H9 (cell line): Measurements from ENCODE around the gene TIAL1. TPM values are rescaled to one million over a fixed set of nuclear protein-coding genes. Genes with fewer than 3 reads are reported as not detected.

Experiments
- DNase-seq: peaks from one replicate; pipeline ENCODE4 v3.0.0-alpha.2; 2017
- H2AFZ ChIP-seq: one replicate; pipeline ENCODE4 v1.6.1; 2013; ENCODE audit warnings: mild to moderate bottlenecking, low read length, control low read depth, moderate library complexity
- H2AK5ac ChIP-seq: 2 replicates; pipeline ENCODE4 v1.6.1; 2013; ENCODE audit warnings: low read length, control low read depth, mixed read lengths; ENCODE audit not compliant: insufficient read length
- H2BK120ac ChIP-seq: one replicate; pipeline ENCODE4 v1.6.1; 2013; ENCODE audit warnings: low read depth, mild to moderate bottlenecking, low read length, control low read depth, inconsistent platforms; ENCODE audit not compliant: poor library complexity, severe bottlenecking
- H2BK12ac ChIP-seq: 2 replicates; pipeline ENCODE4 v1.6.1; 2013; ENCODE audit warnings: low read length, control low read depth, mixed read lengths, low read depth; ENCODE audit not compliant: insufficient read length
- H2BK15ac ChIP-seq: 2 replicates; pipeline ENCODE4 v1.6.1; 2013; ENCODE audit warnings: low read depth, low read length, control low read depth
- H2BK20ac ChIP-seq: one replicate; pipeline ENCODE4 v1.6.1; 2013; ENCODE audit warnings: low read depth, mild to moderate bottlenecking, low read length, control low read depth, inconsistent platforms; ENCODE audit not compliant: poor library complexity, severe bottlenecking
- H2BK5ac ChIP-seq: 2 replicates; pipeline ENCODE4 v1.6.1; 2013; ENCODE audit warnings: low read length, control low read depth, mixed read lengths; ENCODE audit not compliant: insufficient read length
- H3K14ac ChIP-seq: 2 replicates; pipeline ENCODE4 v1.6.1; 2013; ENCODE audit warnings: low read length, control low read depth; ENCODE audit not compliant: insufficient read depth
- H3K18ac ChIP-seq: 2 replicates; pipeline ENCODE4 v1.6.1; 2013; ENCODE audit warnings: low read depth, mild to moderate bottlenecking, mixed read lengths, low read length, control low read depth; ENCODE audit not compliant: insufficient read length
- H3K23ac ChIP-seq: 2 replicates; pipeline ENCODE4 v1.6.1; 2013; ENCODE audit warnings: low read length, control low read depth, mixed read lengths, low read depth; ENCODE audit not compliant: insufficient read length
- H3K23me2 ChIP-seq: 2 replicates; pipeline ENCODE4 v1.6.1; 2013; ENCODE audit warnings: low read depth, mild to moderate bottlenecking, mixed read lengths, low read length, control low read depth; ENCODE audit not compliant: insufficient read length, poor library complexity, severe bottlenecking
- H3K27ac ChIP-seq: 2 replicates; pipeline ENCODE4 v1.5.1; 2013; ENCODE audit warnings: low read length, control low read depth, mixed read lengths, low read depth; ENCODE audit not compliant: insufficient read length
- H3K27me3 ChIP-seq: 2 replicates; pipeline ENCODE4 v1.6.1; 2013; ENCODE audit warnings: low read length, control low read depth, inconsistent platforms; ENCODE audit not compliant: insufficient read depth
- H3K4ac ChIP-seq: 2 replicates; pipeline ENCODE4 v1.6.1; 2013; ENCODE audit warnings: low read depth, mild to moderate bottlenecking, control low read depth, inconsistent platforms, low read length, moderate library complexity
- H3K4me1 ChIP-seq: 2 replicates; pipeline ENCODE4 v1.6.1; 2013; ENCODE audit warnings: low read length, control low read depth, inconsistent platforms; ENCODE audit not compliant: insufficient read depth
- H3K4me2 ChIP-seq: 2 replicates; pipeline ENCODE4 v1.6.1; 2013; ENCODE audit warnings: low read length, control low read depth, mixed read lengths; ENCODE audit not compliant: insufficient read length, insufficient read depth
- H3K56ac ChIP-seq: 2 replicates; pipeline ENCODE4 v1.6.1; 2013; ENCODE audit warnings: low read depth, mild to moderate bottlenecking, mixed read lengths, low read length, control low read depth; ENCODE audit not compliant: insufficient read length
- H3K79me1 ChIP-seq: 2 replicates; pipeline ENCODE4 v1.6.1; 2013; ENCODE audit warnings: low read depth, mild to moderate bottlenecking, moderate library complexity, low read length, control low read depth, inconsistent platforms; ENCODE audit not compliant: insufficient read depth, poor library complexity, severe bottlenecking
- H3K79me2 ChIP-seq: 2 replicates; pipeline ENCODE4 v1.6.1; 2013; ENCODE audit warnings: low read length, control low read depth, inconsistent platforms; ENCODE audit not compliant: insufficient read depth
- H3K9ac ChIP-seq: 2 replicates; pipeline ENCODE4 v1.6.1; 2013; ENCODE audit warnings: low read length, control low read depth, mixed read lengths; ENCODE audit not compliant: insufficient read length; ENCODE audit errors: extremely low read depth
- H3K9me3 ChIP-seq: one replicate; pipeline ENCODE4 v1.6.1; 2013; ENCODE audit warnings: low read depth, low read length, inconsistent platforms; ENCODE audit not compliant: control insufficient read depth
- H3T11ph ChIP-seq: one replicate; pipeline ENCODE4 v1.6.1; 2013; ENCODE audit warnings: mild to moderate bottlenecking, low read length, control low read depth, inconsistent platforms
- H4K20me1 ChIP-seq: one replicate; pipeline ENCODE4 v1.6.1; 2013; ENCODE audit not compliant: control insufficient read depth, insufficient read length, insufficient read depth
- H4K5ac ChIP-seq: 2 replicates; pipeline ENCODE4 v1.6.1; 2013; ENCODE audit warnings: low read depth, mild to moderate bottlenecking, mixed read lengths, low read length, control low read depth; ENCODE audit not compliant: insufficient read length
- H4K8ac ChIP-seq: replicated peaks from 2 replicates; pipeline ENCODE4 v1.6.1; 2013; ENCODE audit warnings: low read length, control low read depth, mixed read lengths, low read depth; ENCODE audit not compliant: insufficient read length
- H4K91ac ChIP-seq: 2 replicates; pipeline ENCODE4 v1.6.1; 2013; ENCODE audit warnings: low read depth, mild to moderate bottlenecking, moderate library complexity, mixed read lengths, low read length, control low read depth; ENCODE audit not compliant: insufficient read length
- H3K27ac Mint-ChIP-seq, 3 experiments: 2 replicates in 2 of 3; 3 replicates in 1 of 3; pipeline ENCODE4 v1.8.0; 2020 to 2021; ENCODE audit warnings: mixed read lengths in 3 of 3, mild to moderate bottlenecking in 1 of 3, moderate library complexity in 1 of 3
- H3K27me3 Mint-ChIP-seq: 2 replicates; pipeline ENCODE4 v1.8.0; 2021; ENCODE audit warnings: low read depth, mild to moderate bottlenecking, moderate library complexity, mixed read lengths
- H3K36me3 Mint-ChIP-seq, 3 experiments: 2 replicates in 2 of 3; 3 replicates in 1 of 3; pipeline ENCODE4 v1.8.0; 2020 to 2021; ENCODE audit warnings: low read depth in 3 of 3, mixed read lengths in 3 of 3; ENCODE audit not compliant: insufficient read depth in 1 of 3
- H3K4me1 Mint-ChIP-seq, 2 experiments: 2 replicates each; pipeline ENCODE4 v1.8.0; 2020; ENCODE audit warnings: mixed read lengths in 2 of 2
- H3K4me3 Mint-ChIP-seq, 2 experiments: 2 replicates in 1 of 2; 3 replicates in 1 of 2; pipeline ENCODE4 v1.8.0; 2020 to 2021; ENCODE audit warnings: mild to moderate bottlenecking in 2 of 2, mixed read lengths in 2 of 2, moderate library complexity in 1 of 2
- H3K9me3 Mint-ChIP-seq, 2 experiments: 2 replicates in 1 of 2; 3 replicates in 1 of 2; pipeline ENCODE4 v1.8.0; 2020; ENCODE audit warnings: mild to moderate bottlenecking in 2 of 2, mixed read lengths in 2 of 2, moderate library complexity in 1 of 2
- CTCF ChIP-seq: fragments of 200-600 bp; sonication (generic); conservative IDR thresholded peaks from 3 replicates; pipeline ENCODE4 v1.8.0; 2021; ENCODE audit warnings: antibody characterized with exemption, mild to moderate bottlenecking
- WGBS: extraction: QIAGEN DNeasy Blood & Tissue Kit; methylation state at CpG from one replicate; pipeline ENCODE4 v1.1.7; 2013; ENCODE audit warnings: missing lambda C conversion rate, low lambda C conversion rate, mixed read lengths; ENCODE audit not compliant: insufficient read length; ENCODE audit errors: extremely low coverage; 5-methylcytosine and 5-hydroxymethylcytosine counted together
- total RNA-seq: library from RNA; stranded (reverse); gene quantifications from 2 replicates; pipeline ENCODE4 v1.2.1, GENCODE V29; 2021

The TIAL1 gene
- total RNA-seq, 1 experiment from 2014 or later = 146 TPM

GRCh38 chr10:119526149-119526548 is 70.6 kb downstream of the TIAL1 start:
- no peak overlapping the region for H3T11ph ChIP-seq
- no peak overlapping the region for H3K27ac Mint-ChIP-seq
- H2BK12ac ChIP-seq = no peak overlapping the region
- TF ChIP-seq CTCF = no peak
- no peaks in the 10 kb centered on the region for H3K4me1 ChIP-seq
- no peaks in the 10 kb centered on the region for H3K27me3 ChIP-seq
- no peak overlapping the region for H2BK15ac ChIP-seq
- H3K27me3 Mint-ChIP-seq = peaks cover 2% of the 10 kb centered on the region; the same call in 1 of the 2 replicates
- no peaks in the 10 kb centered on the region for H3K79me2 ChIP-seq
- no peaks in the 10 kb centered on the region for H3K9me3 ChIP-seq
- H2AFZ ChIP-seq = no peak overlapping the region
- no peak overlapping the region for H4K8ac ChIP-seq
- no peaks in the 10 kb centered on the region for H3K36me3 Mint-ChIP-seq
- H3K4me3 Mint-ChIP-seq = no peak overlapping the region
- DNase-seq = no peak
- H3K4ac ChIP-seq = no peak overlapping the region
- no peak overlapping the region for H4K91ac ChIP-seq
- no peak overlapping the region for H3K4me2 ChIP-seq
- no peaks in the 10 kb centered on the region for H3K23me2 ChIP-seq
- H2BK5ac ChIP-seq = no peak overlapping the region
- H3K18ac ChIP-seq = no peak overlapping the region
- H2BK120ac ChIP-seq = no peak overlapping the region
- H4K5ac ChIP-seq = no peak overlapping the region
- no peak overlapping the region for H2AK5ac ChIP-seq
- no CpG with 5 or more reads among the region's 1 CpG for WGBS
- H3K27ac ChIP-seq = no peak overlapping the region
- H4K20me1 ChIP-seq = no peaks in the 10 kb centered on the region
- H3K79me1 ChIP-seq = no peaks in the 10 kb centered on the region
- H3K56ac ChIP-seq = no peak overlapping the region
- H2BK20ac ChIP-seq = no peak overlapping the region
- H3K9ac ChIP-seq = no peak overlapping the region
- no peak overlapping the region for H3K23ac ChIP-seq
- H3K9me3 Mint-ChIP-seq = no peaks in the 10 kb centered on the region
- no peak overlapping the region for H3K14ac ChIP-seq
- peaks cover 0 to 5% of the 10 kb centered on the region in 2 experiments; a peak in 2 of 4 replicates for H3K4me1 Mint-ChIP-seq
